Mesodermal cell (in vitro differentiated cells): Measurements from ENCODE around the gene RGS12.
A peak's percentile ranks its signal among the peaks of the same experiment; 100 is the strongest.

Source experiments
- H3K27ac ChIP-seq: 2 replicates; pipeline ENCODE4 v1.7.0; 2013; ENCODE audit warnings: mild to moderate bottlenecking, low read depth, low read length, moderate library complexity; ENCODE audit not compliant: severe bottlenecking
- H3K36me3 ChIP-seq: 2 replicates; pipeline ENCODE4 v1.7.1; 2013; ENCODE audit warnings: mild to moderate bottlenecking, low read length, moderate library complexity; ENCODE audit not compliant: control insufficient read depth, insufficient read depth
- H3K4me1 ChIP-seq: one replicate; pipeline ENCODE4 v1.7.1; 2013; ENCODE audit warnings: mild to moderate bottlenecking, low read length; ENCODE audit not compliant: insufficient read depth, control insufficient read depth, poor library complexity, severe bottlenecking
- H3K4me3 ChIP-seq: 2 replicates; pipeline ENCODE4 v1.7.0; 2013; ENCODE audit warnings: low read length, control low read depth, mild to moderate bottlenecking; ENCODE audit not compliant: insufficient read depth, poor library complexity, severe bottlenecking; ENCODE audit errors: extremely low read depth
- H3K9me3 ChIP-seq: 2 replicates; pipeline ENCODE4 v1.7.1; 2013; ENCODE audit warnings: mild to moderate bottlenecking, low read length, moderate library complexity; ENCODE audit not compliant: control insufficient read depth
- WGBS, 2 experiments: methylation state at CpG; one replicate each; pipeline ENCODE4 v1.1.5; 2013; ENCODE audit warnings: missing lambda C conversion rate in 2 of 2; ENCODE audit not compliant: insufficient coverage in 2 of 2; 5-methylcytosine and 5-hydroxymethylcytosine counted together

Gene RGS12

DNA sequence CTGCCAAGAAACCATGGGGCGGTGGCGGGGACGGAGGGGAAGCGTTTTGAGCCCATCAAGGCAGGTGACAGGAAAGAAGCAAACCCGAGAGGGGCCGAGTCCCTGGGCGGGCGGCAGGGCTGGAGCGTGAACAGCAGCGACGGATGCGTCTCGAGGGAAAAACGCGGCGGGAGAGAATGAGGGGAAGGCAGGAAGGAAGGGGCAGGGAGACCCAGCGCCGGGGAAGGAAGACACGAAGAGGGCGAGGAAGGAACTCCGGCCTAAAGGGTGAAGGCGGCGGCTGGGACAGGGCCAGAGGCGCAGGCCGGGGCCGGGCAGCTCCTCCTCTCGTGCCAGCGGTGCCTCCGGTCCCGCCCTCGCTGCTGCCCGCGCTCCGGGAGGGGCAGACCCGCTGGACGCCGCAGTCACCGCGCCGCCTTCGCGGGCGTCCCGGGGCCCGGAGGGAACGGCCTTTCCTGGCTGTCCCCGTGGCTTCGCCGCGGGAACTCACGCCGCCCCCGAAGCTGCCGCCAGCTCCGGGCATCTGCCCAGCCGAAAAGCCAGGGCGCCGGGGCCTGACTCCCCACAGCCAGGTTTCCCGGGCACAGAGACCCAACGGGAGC, 751 bp upstream of the RGS12 start:
- Histone ChIP-seq H3K27ac (peak overlapping the region; percentile 53), H3K4me1 (peaks cover 11% of the 10 kb centered on the region), H3K9me3 (no peaks in the 10 kb centered on the region), H3K4me3 (peak overlapping the region; percentile 69), H3K36me3 (peaks cover 7% of the 10 kb centered on the region)
- WGBS, 2 experiments, result 0 to 1% methylated on average over 54 to 58 of the region's 60 CpGs

- peak overlapping the region; percentile 63 for H3K27ac ChIP-seq
Measured at GRCh38 chr4:3293401-3294391, 875 bp downstream of the RGS12 start.

DNA sequence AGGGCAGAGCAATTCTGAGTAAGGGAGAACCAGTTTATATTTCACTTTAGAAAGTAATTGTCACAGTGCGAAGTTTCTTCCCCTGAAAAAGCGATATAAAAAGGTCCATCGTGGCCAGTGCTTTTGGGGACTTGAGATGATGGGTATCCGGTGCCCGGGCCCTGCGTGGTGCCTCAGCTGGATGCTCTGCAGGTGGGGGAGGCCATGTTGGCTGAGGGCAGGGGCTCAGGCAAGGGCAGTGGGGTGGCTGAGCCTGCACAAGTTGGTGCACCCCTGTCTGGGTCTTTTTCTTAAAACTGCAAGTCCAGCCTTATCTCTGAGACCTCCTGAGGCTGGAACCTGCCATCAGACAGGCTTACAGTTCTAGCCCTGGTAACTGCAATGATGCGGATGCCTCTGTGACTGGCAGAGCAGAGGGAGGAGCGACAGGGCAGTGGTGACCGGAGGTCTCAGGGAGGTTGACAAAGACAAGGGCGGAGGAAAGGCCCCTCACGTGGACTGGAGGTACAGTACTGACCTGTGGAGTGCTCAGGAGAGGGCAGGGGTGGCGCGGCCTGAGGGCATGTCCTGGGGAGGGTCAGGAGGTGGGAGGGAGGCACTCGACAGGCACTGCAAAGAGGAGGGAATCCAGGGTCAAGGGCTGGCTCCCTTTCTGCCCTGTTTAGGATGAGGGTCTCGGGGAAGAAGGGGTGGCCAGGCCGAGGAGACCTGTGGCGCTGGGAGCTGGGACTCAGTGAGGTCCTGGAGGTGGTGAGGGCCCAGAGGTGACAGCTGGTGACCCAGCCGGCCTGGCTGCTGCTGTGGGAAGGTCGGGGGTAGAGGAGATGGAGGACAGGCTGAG, 1.8 kb downstream of the RGS12 start:
- peaks cover 14% of the 10 kb centered on the region for H3K4me1 ChIP-seq
- peak overlapping the region; percentile 72 for H3K4me3 ChIP-seq
- no peak overlapping the region for H3K27ac ChIP-seq
- no peaks in the 10 kb centered on the region for H3K9me3 ChIP-seq
- peaks cover 14% of the 10 kb centered on the region for H3K36me3 ChIP-seq
- 92 to 93% methylated on average over 18 to 19 of the region's 19 CpGs for WGBS, 2 experiments

More at GRCh38 chr4:3293401-3294391, 875 bp downstream of the RGS12 start:
- Histone ChIP-seq H3K4me1 (peaks cover 13% of the 10 kb centered on the region), H3K9me3 (no peaks in the 10 kb centered on the region), H3K36me3 (peaks cover 14% of the 10 kb centered on the region), H3K4me3 (peak overlapping the region; percentile 72)
- WGBS, 2 experiments, result 17 to 32% methylated on average over 22 to 39 of the region's 42 CpGs

GRCh38 chr4:3295837-3296624, 3.2 kb downstream of the RGS12 start:
- 90 to 94% methylated on average over 12 of the region's 12 CpGs for WGBS, 2 experiments

DNA sequence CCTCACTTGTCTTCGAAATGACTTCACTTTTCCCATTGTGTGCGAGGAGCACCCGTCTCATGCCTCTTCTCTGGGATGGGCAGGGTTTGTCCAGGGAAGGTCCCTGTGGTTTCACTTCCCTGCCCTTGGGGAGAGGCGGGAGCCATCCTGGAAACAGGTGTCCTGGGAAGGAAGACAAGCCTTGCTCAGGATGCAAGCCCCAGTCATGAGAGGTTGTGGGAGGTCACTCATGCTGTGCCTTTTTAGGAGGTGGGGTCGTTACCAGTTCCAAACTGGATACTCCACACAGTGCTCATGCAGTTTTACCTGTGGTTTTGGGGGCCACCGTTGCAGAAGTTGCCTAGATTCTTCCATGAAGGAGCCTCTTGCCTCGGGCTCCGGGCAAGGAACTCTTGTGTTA, 3.8 kb downstream of the RGS12 start:
- Histone ChIP-seq H3K4me3 (no peak overlapping the region), H3K4me1 (peaks cover 19% of the 10 kb centered on the region), H3K9me3 (no peaks in the 10 kb centered on the region), H3K36me3 (peaks cover 14% of the 10 kb centered on the region), H3K27ac (no peak overlapping the region)
- 85 to 94% methylated on average over 5 to 7 of the region's 8 CpGs for WGBS, 2 experiments

More at GRCh38 chr4:3295837-3296624, 3.2 kb downstream of the RGS12 start:
- no peak overlapping the region for H3K4me3 ChIP-seq
- peaks cover 14% of the 10 kb centered on the region for H3K36me3 ChIP-seq
- H3K27ac ChIP-seq, result no peak overlapping the region
- peaks cover 19% of the 10 kb centered on the region for H3K4me1 ChIP-seq
- no peaks in the 10 kb centered on the region for H3K9me3 ChIP-seq

- H3K4me3 ChIP-seq, result no peak overlapping the region
- 93% methylated on average over 13 of the region's 13 CpGs for WGBS, 2 experiments
- peaks cover 14% of the 10 kb centered on the region for H3K36me3 ChIP-seq
- no peaks in the 10 kb centered on the region for H3K9me3 ChIP-seq
- no peak overlapping the region for H3K27ac ChIP-seq
- peaks cover 19% of the 10 kb centered on the region for H3K4me1 ChIP-seq
Measured at GRCh38 chr4:3297066-3297859, 4.4 kb downstream of the RGS12 start.

DNA sequence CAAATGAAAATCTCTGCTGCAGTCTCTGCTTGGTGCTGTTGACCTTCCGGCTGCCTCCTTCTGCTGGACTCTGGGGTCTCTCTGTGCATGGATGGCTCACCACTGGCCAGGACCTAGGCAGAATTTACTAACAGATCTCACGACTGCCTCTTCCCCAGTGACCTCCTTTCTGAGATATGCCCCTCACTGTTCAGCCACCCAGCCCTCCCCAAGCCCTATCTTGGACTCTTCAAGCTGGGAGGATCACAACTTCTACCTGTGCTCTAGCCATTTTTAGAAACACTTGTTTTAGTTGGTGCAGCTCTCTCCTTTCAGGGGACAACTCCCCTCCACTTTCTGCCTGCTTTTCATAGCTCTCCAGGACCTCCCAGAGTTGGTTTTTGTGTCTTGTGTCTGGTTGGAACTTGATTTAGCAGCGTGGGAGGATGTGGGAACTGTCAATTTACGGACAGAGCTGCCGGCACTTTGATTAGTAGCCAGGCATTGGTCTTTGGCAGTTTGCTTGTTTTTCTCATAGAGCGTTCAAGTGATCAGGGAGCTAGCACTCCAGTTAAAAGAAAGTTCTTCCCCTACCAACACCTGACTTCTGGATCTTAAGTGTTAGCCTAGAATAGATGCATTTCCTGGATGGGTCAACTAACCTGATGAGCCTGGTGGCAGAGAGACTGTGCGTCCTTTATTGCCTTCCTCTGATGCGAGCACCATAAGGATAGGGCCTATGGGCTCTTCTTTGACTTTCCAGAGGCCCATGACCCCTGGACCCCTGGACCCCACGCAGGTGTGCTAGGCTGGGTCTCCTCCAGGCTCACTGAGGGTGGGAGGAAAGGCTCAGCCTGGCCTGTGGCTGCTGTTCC, 6.5 kb downstream of the RGS12 start:
- no peak overlapping the region for H3K4me3 ChIP-seq
- 83 to 90% methylated on average over 6 to 7 of the region's 9 CpGs for whole genome bisulfite sequencing, 2 experiments
- H3K4me1 ChIP-seq, result peaks cover 19% of the 10 kb centered on the region
- no peak overlapping the region for H3K27ac ChIP-seq
- no peaks in the 10 kb centered on the region for H3K9me3 ChIP-seq
- H3K36me3 ChIP-seq, result peaks cover 14% of the 10 kb centered on the region

DNA sequence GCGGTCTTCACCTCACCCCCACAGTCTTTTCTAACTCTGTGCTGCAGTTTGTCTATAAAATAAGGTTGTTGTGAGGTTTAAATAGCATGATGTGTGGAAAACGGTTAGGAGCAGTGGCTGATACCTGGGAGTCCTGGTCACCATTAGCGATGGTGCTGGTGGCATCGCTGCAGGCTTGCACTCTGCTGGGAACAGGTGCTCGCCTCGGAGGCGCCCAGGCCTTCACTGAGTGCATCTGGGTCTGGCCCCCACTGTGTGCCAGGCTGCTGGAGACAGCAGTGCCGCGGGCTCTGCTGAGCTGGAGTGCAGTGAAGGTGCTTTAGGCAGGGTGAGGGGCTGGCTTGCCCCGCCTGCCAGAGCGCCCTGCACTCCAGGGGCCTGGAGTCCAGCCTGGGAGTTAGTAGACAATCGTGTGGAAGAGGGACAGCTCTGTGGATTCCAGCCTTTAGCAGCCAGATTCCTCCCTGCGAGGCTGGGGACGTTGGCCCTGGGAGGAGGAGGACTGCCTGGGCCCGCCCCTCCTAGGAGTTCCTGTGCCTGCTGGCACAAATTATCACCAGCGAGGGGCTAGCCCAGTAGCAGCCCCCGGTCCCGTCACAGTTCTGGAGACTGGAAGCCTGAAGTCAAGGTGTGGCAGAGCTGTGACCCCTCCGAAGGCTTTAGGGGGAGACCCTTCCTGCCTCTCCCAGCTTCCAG, 7.3 kb downstream of the RGS12 start:
- WGBS, 2 experiments, result 78 to 83% methylated on average over 9 to 18 of the region's 19 CpGs
- H3K4me1 ChIP-seq, result peaks cover 22% of the 10 kb centered on the region
- no peak overlapping the region for H3K4me3 ChIP-seq
- H3K9me3 ChIP-seq, result no peaks in the 10 kb centered on the region
- no peak overlapping the region for H3K27ac ChIP-seq
- H3K36me3 ChIP-seq, result peaks cover 14% of the 10 kb centered on the region
